Natural killer cell (primary cell): ENCODE results near the gene EEF1E1. TPM values are rescaled to one million over a fixed set of nuclear protein-coding genes. Genes with fewer than 3 reads are reported as not detected.

ENCODE experiments used
- ATAC-seq, 3 donors: fragments of 150-1000 bp in 2 of 3; fragments of 200-7000 bp in 1 of 3; cut with Tn5 transposase; 1 replicate in 1 of 3; 2 replicates in 2 of 3; pipeline ENCODE4 v1.10.0; 2021; ENCODE audit warnings: mild to moderate bottlenecking in 2 of 3, moderate library complexity in 2 of 3
- DNase-seq, 2 donors: peaks; one replicate each; pipeline versions ENCODE4 v3.0.0 to v3.0.0-alpha.2; 2013 to 2021; ENCODE audit warnings: mixed read lengths in 1 of 2
- H3K27ac ChIP-seq: one replicate; pipeline ENCODE4 v1.5.1; 2013; ENCODE audit warnings: mild to moderate bottlenecking, low read length
- H3K27me3 ChIP-seq: one replicate; pipeline ENCODE4 v1.6.1; 2013; ENCODE audit warnings: low read length; ENCODE audit not compliant: control insufficient read depth, insufficient read depth
- H3K36me3 ChIP-seq: one replicate; pipeline ENCODE4 v1.6.1; 2013; ENCODE audit warnings: low read length; ENCODE audit not compliant: control insufficient read depth, insufficient read depth
- H3K4me1 ChIP-seq: one replicate; pipeline ENCODE4 v1.6.1; 2013; ENCODE audit warnings: low read length; ENCODE audit not compliant: control insufficient read depth, insufficient read depth
- H3K4me3 ChIP-seq: one replicate; pipeline ENCODE4 v1.5.1; 2013; ENCODE audit warnings: low read length
- H3K9me3 ChIP-seq: one replicate; pipeline ENCODE4 v1.6.1; 2013; ENCODE audit warnings: low read length; ENCODE audit not compliant: control insufficient read depth, insufficient read depth
- H3K27ac Mint-ChIP-seq, 2 donors: one replicate each; pipeline ENCODE4 v1.8.0; 2022; ENCODE audit warnings: mild to moderate bottlenecking in 2 of 2, mixed read lengths in 2 of 2, moderate library complexity in 1 of 2
- H3K27me3 Mint-ChIP-seq, 2 donors: one replicate each; pipeline ENCODE4 v1.8.0; 2022; ENCODE audit warnings: low read depth in 2 of 2, mixed read lengths in 2 of 2
- H3K36me3 Mint-ChIP-seq: one replicate; pipeline ENCODE4 v1.8.0; 2022; ENCODE audit warnings: mixed read lengths
- H3K4me1 Mint-ChIP-seq, 2 donors: one replicate each; pipeline ENCODE4 v1.8.0; 2022; ENCODE audit warnings: mixed read lengths in 2 of 2
- H3K4me3 Mint-ChIP-seq: one replicate; pipeline ENCODE4 v1.8.0; 2022; ENCODE audit warnings: mild to moderate bottlenecking, moderate library complexity, mixed read lengths
- H3K9me3 Mint-ChIP-seq, 2 donors: one replicate each; pipeline ENCODE4 v1.8.0; 2022; ENCODE audit warnings: mixed read lengths in 2 of 2
- CTCF ChIP-seq: fragments of 200-600 bp; IDR thresholded peaks from one replicate; pipeline ENCODE4 v1.8.0; 2022; ENCODE audit warnings: antibody characterized with exemption
- WGBS: methylation state at CpG from one replicate; pipeline ENCODE4 v1.1.7; 2013; ENCODE audit warnings: missing lambda C conversion rate; ENCODE audit not compliant: insufficient coverage; 5-methylcytosine and 5-hydroxymethylcytosine counted together
- intact Hi-C: fragments of 100-400 bp; cut with micrococcal nuclease; formaldehyde crosslinking; loops from one replicate; pipeline ENCODE4 v1.14.2; 2022
- total RNA-seq, 4 donors: library from RNA; stranded (reverse); fragments of 120-200 nt in 1 of 4; gene quantifications; one replicate each; pipeline versions ENCODE4 v1.2.3 to v1.2.4, GENCODE V29; 2013 to 2022

The EEF1E1 gene
- total RNA-seq, 3 donors from 2014 or later (not counting 1 experiment from before 2014, with no cell fraction given) = 9.6 to 13.8 (median 10.2) TPM

GRCh38 chr6:8087870-8088754, 14.2 kb downstream of the EEF1E1 start:
- no peaks in the 10 kb centered on the region for H3K4me1 ChIP-seq
- H3K4me1 Mint-ChIP-seq = peaks cover 0 to 7% of the 10 kb centered on the region in 2 donors
- no peaks in the 10 kb centered on the region for H3K27me3 ChIP-seq
- intact Hi-C loops = no loop called here
- H3K4me3 ChIP-seq = no peak overlapping the region
- no peaks in the 10 kb centered on the region for H3K27me3 Mint-ChIP-seq
- no peak overlapping the region for H3K4me3 Mint-ChIP-seq
- H3K27ac ChIP-seq = no peak overlapping the region
- H3K36me3 Mint-ChIP-seq = peaks cover 34% of the 10 kb centered on the region
- DNase-seq (no peak), ATAC-seq (no peak)
- H3K27ac Mint-ChIP-seq = no peak overlapping the region
- no peaks in the 10 kb centered on the region for H3K9me3 Mint-ChIP-seq
- TF ChIP-seq CTCF = no peak
- 96% methylated on average over 5 of the region's 5 CpGs for WGBS
- no peaks in the 10 kb centered on the region for H3K9me3 ChIP-seq
- H3K36me3 ChIP-seq = peaks cover 52% of the 10 kb centered on the region

DNA sequence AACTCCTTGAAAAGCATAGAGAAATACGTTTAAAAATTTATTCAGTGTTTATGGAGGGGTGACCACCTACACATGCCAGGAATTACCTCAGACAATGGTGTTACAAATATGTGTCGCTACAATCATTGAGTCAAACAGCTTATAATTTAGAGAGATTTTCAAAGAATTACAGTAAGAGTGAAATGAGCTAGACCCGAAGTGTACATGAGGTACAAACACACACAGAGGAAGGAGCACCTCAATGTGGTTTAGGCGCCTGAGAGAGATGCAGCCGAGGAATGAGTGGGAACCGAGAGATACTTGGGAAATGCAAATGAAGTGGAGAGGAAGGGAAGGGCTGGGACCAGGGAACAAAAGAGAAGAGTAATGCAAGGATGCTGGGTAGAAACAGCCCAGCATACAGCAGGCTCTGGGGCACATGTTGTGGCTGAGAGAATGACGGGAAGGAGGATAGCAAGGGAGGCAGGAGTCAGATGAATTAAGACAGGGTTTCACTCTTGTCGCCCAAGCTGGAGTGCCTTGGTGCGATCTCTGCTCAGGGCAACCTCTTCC, 15.5 kb downstream of the EEF1E1 start:
- Histone ChIP-seq H3K4me1 (no peaks in the 10 kb centered on the region), H3K4me3 (no peak overlapping the region), H3K27ac (no peak overlapping the region), H3K36me3 (peaks cover 52% of the 10 kb centered on the region), H3K27me3 (no peaks in the 10 kb centered on the region), H3K9me3 (no peaks in the 10 kb centered on the region)
- ATAC-seq = no peak
- Mint-ChIP-seq H3K4me1 (peaks cover 6 to 7% of the 10 kb centered on the region in 2 donors), H3K9me3 (no peaks in the 10 kb centered on the region), H3K36me3 (peaks cover 34% of the 10 kb centered on the region), H3K4me3 (no peak overlapping the region), H3K27me3 (no peaks in the 10 kb centered on the region), H3K27ac (no peak overlapping the region)
- no peak for DNase-seq
- no peak for TF ChIP-seq CTCF
- intact Hi-C loops = no loop called here
- 78% methylated on average over 8 of the region's 9 CpGs for WGBS

DNA sequence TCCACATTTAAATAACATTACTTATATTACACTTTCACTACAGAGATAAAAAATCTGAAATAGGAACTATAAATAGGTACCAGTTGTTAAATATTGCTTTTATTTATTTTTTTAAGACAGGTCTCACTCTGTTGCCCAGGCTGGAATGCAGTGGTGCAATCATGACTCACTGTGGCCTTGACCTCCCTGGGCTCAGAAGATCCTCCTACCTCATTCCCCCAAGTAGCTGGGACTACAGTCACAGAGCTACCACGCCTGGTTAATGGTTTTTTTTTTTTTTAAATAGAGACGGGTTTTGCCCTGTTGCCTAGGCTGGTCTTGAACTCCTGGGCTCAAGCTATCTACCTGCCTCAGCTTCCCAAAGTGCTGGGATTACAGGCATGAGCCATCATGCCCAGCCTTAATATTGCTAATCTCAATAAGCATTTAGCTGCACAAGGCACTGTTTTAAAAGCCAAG, 17.3 kb downstream of the EEF1E1 start:
- Mint-ChIP-seq H3K36me3 (peaks cover 21% of the 10 kb centered on the region), H3K4me1 (peaks cover 6 to 14% of the 10 kb centered on the region in 2 donors), H3K9me3 (no peaks in the 10 kb centered on the region), H3K27me3 (no peaks in the 10 kb centered on the region), H3K4me3 (no peak overlapping the region), H3K27ac (no peak overlapping the region)
- no peaks in the 10 kb centered on the region for H3K27me3 ChIP-seq
- DNase-seq = no peak
- no peak overlapping the region for H3K4me3 ChIP-seq
- H3K9me3 ChIP-seq = no peaks in the 10 kb centered on the region
- ATAC-seq = no peak
- no peak for TF ChIP-seq CTCF
- WGBS = 75% methylated on average over 1 of the region's 2 CpGs
- H3K36me3 ChIP-seq = peaks cover 39% of the 10 kb centered on the region
- H3K4me1 ChIP-seq = no peaks in the 10 kb centered on the region
- H3K27ac ChIP-seq = no peak overlapping the region
- intact Hi-C loops = no loop called here
